ENCODE measurements around the gene FAM43A.

The FAM43A gene

GRCh38 chr3:194713299-194714136 is 27.8 kb downstream of the FAM43A start:
- no peak for DNase-seq

GRCh38 chr3:194714137-194714455 is 28.4 kb downstream of the FAM43A start:
- DNase-seq = no peak

- no peak for DNase-seq
Measured at GRCh38 chr3:194714564-194714963, 28.9 kb downstream of the FAM43A start.

GRCh38 chr3:194715022-194715800 is 29.5 kb downstream of the FAM43A start:
- DNase-seq = no peak

GRCh38 chr3:194718079-194718478 is 32.4 kb downstream of the FAM43A start:
- DNase-seq = no peak

- DNase-seq = no peak
Measured at GRCh38 chr3:194720048-194720447, 34.4 kb downstream of the FAM43A start.

- DNase-seq = no peak
Measured at GRCh38 chr3:194723846-194724618, 38.3 kb downstream of the FAM43A start.

GRCh38 chr3:194725346-194725745 is 39.7 kb downstream of the FAM43A start:
- DNase-seq = no peak

GRCh38 chr3:194727435-194728128 is 41.9 kb downstream of the FAM43A start:
- DNase-seq = no peak

- DNase-seq = no peak
Measured at GRCh38 chr3:194728986-194729385, 43.3 kb downstream of the FAM43A start.

GRCh38 chr3:194730365-194730764 is 44.7 kb downstream of the FAM43A start:
- peak; percentile 39 to 55 for DNase-seq

GRCh38 chr3:194731506-194732073 is 45.9 kb downstream of the FAM43A start:
- no peak for DNase-seq

- no peak for DNase-seq
Measured at GRCh38 chr3:194732617-194733016, 46.9 kb downstream of the FAM43A start.

GRCh38 chr3:194736277-194736895 is 50.7 kb downstream of the FAM43A start:
- no peak for DNase-seq

GRCh38 chr3:194736896-194737600 is 51.4 kb downstream of the FAM43A start:
- DNase-seq = no peak
